ENCODE measurements around the gene HSD17B12. TPM values are rescaled to one million over a fixed set of nuclear protein-coding genes. Genes with fewer than 3 reads are reported as not detected.

Gene HSD17B12
- total and polyA plus RNA-seq, 8 donors, result 64.5 to 150 (median 78.1) TPM

DNA sequence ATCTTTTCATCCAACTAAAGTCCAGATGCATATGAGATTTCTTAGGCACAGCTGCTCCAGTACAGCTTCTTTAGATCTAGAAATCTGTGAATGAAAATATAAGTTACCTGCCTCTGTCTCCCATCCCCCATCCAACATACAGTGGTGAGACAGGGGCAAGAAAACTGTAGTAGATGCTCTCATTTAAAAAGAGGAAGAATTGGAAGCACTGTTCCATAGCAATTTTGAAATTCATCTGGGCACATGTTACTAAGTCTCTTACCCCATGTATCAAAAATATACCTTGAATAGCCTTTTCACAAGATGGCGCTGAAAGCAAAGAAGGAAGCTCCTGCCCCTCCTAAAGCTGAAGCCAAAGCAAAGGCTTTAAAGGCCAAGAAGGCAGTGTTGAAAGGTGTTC lies 37.8 kb downstream of the HSD17B12 start:
- intact Hi-C loops (cut with DNase I), result no loop called here
- no peak for DNase-seq
- ATAC-seq, result no peak

DNA sequence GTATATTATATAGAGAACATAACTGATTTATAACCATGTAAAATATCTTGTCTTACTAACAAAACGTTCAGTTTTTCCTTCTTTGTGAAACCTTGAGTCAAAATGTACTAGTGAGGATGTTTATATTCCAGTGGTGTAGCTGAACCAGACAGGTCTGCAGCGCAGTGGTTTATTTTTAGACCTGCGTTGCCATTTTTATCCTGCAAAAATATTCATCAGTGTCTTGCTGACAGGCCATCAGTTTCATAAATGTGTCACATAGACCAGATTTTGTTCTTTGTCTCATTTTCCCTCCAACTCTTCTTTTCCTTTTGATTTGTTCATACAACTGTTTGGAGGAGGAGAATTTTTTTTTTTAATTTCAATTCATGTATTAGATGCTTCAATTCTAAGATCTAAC lies 43.1 kb downstream of the HSD17B12 start:
- intact Hi-C loops (cut with DNase I), result no loop called here

More for the DNA sequence above, 37.8 kb downstream of the HSD17B12 start:
- no peaks in the 10 kb centered on the region for H3K27me3 ChIP-seq
- H3K36me3 ChIP-seq, result peaks cover 0 to 15% of the 10 kb centered on the region in 2 donors
- TF ChIP-seq, protein P1, sequence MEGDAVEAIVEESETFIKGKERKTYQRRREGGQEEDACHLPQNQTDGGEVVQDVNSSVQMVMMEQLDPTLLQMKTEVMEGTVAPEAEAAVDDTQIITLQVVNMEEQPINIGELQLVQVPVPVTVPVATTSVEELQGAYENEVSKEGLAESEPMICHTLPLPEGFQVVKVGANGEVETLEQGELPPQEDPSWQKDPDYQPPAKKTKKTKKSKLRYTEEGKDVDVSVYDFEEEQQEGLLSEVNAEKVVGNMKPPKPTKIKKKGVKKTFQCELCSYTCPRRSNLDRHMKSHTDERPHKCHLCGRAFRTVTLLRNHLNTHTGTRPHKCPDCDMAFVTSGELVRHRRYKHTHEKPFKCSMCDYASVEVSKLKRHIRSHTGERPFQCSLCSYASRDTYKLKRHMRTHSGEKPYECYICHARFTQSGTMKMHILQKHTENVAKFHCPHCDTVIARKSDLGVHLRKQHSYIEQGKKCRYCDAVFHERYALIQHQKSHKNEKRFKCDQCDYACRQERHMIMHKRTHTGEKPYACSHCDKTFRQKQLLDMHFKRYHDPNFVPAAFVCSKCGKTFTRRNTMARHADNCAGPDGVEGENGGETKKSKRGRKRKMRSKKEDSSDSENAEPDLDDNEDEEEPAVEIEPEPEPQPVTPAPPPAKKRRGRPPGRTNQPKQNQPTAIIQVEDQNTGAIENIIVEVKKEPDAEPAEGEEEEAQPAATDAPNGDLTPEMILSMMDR (IDR thresholded peaks at IDR 0.05), result no peak
- no peak overlapping the region for H3K27ac ChIP-seq
- peaks cover 0 to 11% of the 10 kb centered on the region in 2 donors for H3K9me3 ChIP-seq
- no peaks in the 10 kb centered on the region for H3K4me1 ChIP-seq
- no peak overlapping the region for H3K4me3 ChIP-seq

DNA sequence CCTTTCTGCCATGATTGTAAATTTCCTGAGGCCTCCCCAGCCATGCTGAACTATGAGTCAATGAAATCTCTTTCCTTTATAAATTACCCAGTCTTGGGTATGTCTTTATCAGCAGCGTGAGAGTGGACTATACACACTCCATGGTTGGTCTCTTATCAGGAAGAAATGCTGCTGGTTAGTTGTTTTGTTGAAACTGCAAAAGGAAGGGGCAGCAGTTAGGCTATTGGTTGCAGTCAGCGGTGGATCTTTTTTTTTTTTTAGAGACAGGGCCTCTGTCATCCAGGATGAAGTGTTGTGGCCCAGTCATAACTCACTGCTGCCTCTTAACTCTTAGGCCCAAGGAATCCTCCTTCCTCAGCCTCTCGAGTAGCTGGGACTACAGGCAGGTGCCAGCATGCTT lies 51.7 kb downstream of the HSD17B12 start:
- Histone ChIP-seq H3K4me1 (peaks cover 6 to 17% of the 10 kb centered on the region in 2 donors), H3K36me3 (peaks cover 0 to 21% of the 10 kb centered on the region in 2 donors), H3K27ac (no peak overlapping the region), H3K9me3 (no peaks in the 10 kb centered on the region), H3K27me3 (no peaks in the 10 kb centered on the region), H3K4me3 (no peak overlapping the region)
- DNase-seq (no peak), ATAC-seq (no peak)
- TF ChIP-seq, protein P1 (IDR thresholded peaks at IDR 0.05), result no peak
- intact Hi-C loops (cut with DNase I), result no loop called here

More for the DNA sequence above, 43.1 kb downstream of the HSD17B12 start:
- ATAC-seq (no peak), DNase-seq (no peak)
- Histone ChIP-seq H3K27ac (no peak overlapping the region), H3K27me3 (no peaks in the 10 kb centered on the region), H3K4me1 (no peaks in the 10 kb centered on the region), H3K9me3 (peaks cover 0 to 1% of the 10 kb centered on the region in 2 donors), H3K4me3 (no peak overlapping the region), H3K36me3 (peaks cover 0 to 6% of the 10 kb centered on the region in 2 donors)
- TF ChIP-seq, protein P1 (IDR thresholded peaks at IDR 0.05), result no peak

DNA sequence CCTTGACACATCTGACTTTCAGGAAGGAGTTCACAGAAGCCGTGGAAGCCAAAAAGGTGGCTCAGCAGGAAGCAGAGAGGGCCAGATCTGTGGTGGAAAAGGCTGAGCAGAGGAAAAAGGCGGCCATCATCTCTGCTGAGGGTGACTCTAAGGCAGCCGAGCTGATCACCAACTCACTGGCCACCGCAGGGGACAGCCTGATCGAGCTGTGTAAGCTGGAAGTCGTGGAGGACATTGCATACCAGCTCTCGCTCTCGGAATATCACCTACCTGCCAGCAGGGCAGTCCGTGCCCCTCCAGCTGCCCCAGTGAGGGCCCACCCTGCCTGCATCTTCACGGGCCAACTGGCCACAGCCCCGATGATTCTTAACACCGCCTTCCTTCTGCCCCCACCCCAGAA lies 53.7 kb downstream of the HSD17B12 start:
- peaks cover 0 to 21% of the 10 kb centered on the region in 2 donors for H3K36me3 ChIP-seq
- no peaks in the 10 kb centered on the region for H3K9me3 ChIP-seq
- TF ChIP-seq, protein P1 (IDR thresholded peaks at IDR 0.05), result no peak
- ATAC-seq (no peak), DNase-seq (no peak)
- no peak overlapping the region for H3K27ac ChIP-seq
- peaks cover 6 to 25% of the 10 kb centered on the region in 2 donors for H3K4me1 ChIP-seq
- intact Hi-C loops (cut with DNase I), result no loop called here
- no peak overlapping the region for H3K4me3 ChIP-seq
- no peaks in the 10 kb centered on the region for H3K27me3 ChIP-seq

DNA sequence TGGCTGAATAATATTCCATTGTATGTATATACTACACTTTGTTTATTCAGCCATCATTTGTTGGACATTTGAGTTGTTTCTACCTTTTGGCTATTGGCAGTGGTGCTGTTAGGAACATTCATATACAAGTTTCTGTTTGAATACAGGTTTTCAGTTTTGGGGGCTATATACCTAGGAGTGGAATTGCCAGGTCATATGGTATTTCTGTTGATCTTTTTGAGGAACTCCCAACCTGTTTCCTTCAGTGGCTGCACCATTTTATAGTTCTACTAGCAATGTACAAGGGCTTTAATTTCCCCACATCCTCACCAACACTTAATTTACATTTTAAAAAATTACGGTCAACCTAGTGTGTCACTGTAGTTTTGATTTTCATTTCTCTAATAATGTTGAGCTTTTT lies 54.6 kb downstream of the HSD17B12 start:
- TF ChIP-seq, protein P1 (IDR thresholded peaks at IDR 0.05), result no peak
- H3K36me3 ChIP-seq, result peaks cover 0 to 21% of the 10 kb centered on the region in 2 donors
- no peak overlapping the region for H3K4me3 ChIP-seq
- H3K27ac ChIP-seq, result no peak overlapping the region
- ATAC-seq (no peak), DNase-seq (no peak)
- no peaks in the 10 kb centered on the region for H3K9me3 ChIP-seq
- H3K4me1 ChIP-seq, result peaks cover 6 to 25% of the 10 kb centered on the region in 2 donors
- intact Hi-C loops (cut with DNase I), result no loop called here
- H3K27me3 ChIP-seq, result no peaks in the 10 kb centered on the region

Measured in left lung (tissue), 10 donors.